HepG2 (cell line): ENCODE measurements around the gene DPP3. TPM values are rescaled to one million over a fixed set of nuclear protein-coding genes. Genes with fewer than 3 reads are reported as not detected.
A peak's percentile ranks its signal among the peaks of the same experiment; 100 is the strongest.

ENCODE experiments used
- ADNP ChIP-seq: sonication (generic); formaldehyde crosslinking; IDR thresholded peaks from 2 replicates; pipeline ENCODE4 v1.4.0; 2020; ENCODE audit warnings: missing genetic modification reagents
- CHD4 ChIP-seq: fragments of 200-600 bp; sonication (generic); IDR thresholded peaks from 2 replicates; pipeline ENCODE4 v1.7.0; 2017; ENCODE audit warnings: mild to moderate bottlenecking, low read length, borderline replicate concordance
- FIP1L1 ChIP-seq: fragments of 200-400 bp; formaldehyde crosslinking; IDR thresholded peaks from 2 replicates; pipeline ENCODE4 v1.6.1; 2018; ENCODE audit warnings: low read depth, mild to moderate bottlenecking, low read length, moderate library complexity, borderline replicate concordance; ENCODE audit not compliant: insufficient read depth
- GPN1 ChIP-seq: sonication (generic); formaldehyde crosslinking; IDR thresholded peaks from 2 replicates; pipeline ENCODE4 v1.5.1; 2020; ENCODE audit warnings: missing genetic modification reagents, borderline replicate concordance
- NRL ChIP-seq: sonication (generic); formaldehyde crosslinking; IDR thresholded peaks from 2 replicates; pipeline ENCODE4 v1.5.0; 2020; ENCODE audit warnings: missing genetic modification reagents, mild to moderate bottlenecking, moderate library complexity, borderline replicate concordance
- PITX1 ChIP-seq: sonication (generic); formaldehyde crosslinking; IDR thresholded peaks from 2 replicates; pipeline ENCODE4 v1.5.1; 2020; ENCODE audit warnings: mild to moderate bottlenecking, missing genetic modification reagents
- RCOR2 ChIP-seq: IDR thresholded peaks from 2 replicates; pipeline ENCODE4 v1.6.1; 2016; ENCODE audit warnings: missing biosample characterization, missing genetic modification reagents
- RXRB ChIP-seq: IDR thresholded peaks from 2 replicates; pipeline ENCODE4 v1.6.1; 2016; ENCODE audit warnings: borderline replicate concordance, missing genetic modification reagents, missing compliant biosample characterization
- SRF ChIP-seq: IDR thresholded peaks from 2 replicates; pipeline ENCODE4 v1.6.1; 2011; ENCODE audit warnings: mild to moderate bottlenecking, low read depth, low read length, moderate library complexity
- ZMYM3 ChIP-seq: sonication (generic); formaldehyde crosslinking; IDR thresholded peaks from 2 replicates; pipeline ENCODE4 v1.5.1; 2020; ENCODE audit warnings: mild to moderate bottlenecking, missing genetic modification reagents
- ZNF136 ChIP-seq: sonication (generic); formaldehyde crosslinking; IDR thresholded peaks from 2 replicates; pipeline ENCODE4 v1.8.1; 2022; ENCODE audit warnings: low read depth, mild to moderate bottlenecking, moderate library complexity, missing genetic modification reagents
- ZNF224 ChIP-seq: sonication (generic); formaldehyde crosslinking; IDR thresholded peaks from 2 replicates; pipeline ENCODE4 v1.5.0; 2020; ENCODE audit warnings: mild to moderate bottlenecking, missing genetic modification reagents
- ZNF251 ChIP-seq: sonication (generic); formaldehyde crosslinking; IDR thresholded peaks from 2 replicates; pipeline ENCODE4 v1.9.0; 2021; ENCODE audit warnings: mild to moderate bottlenecking, missing genetic modification reagents
- ZNF333 ChIP-seq: sonication (generic); formaldehyde crosslinking; IDR thresholded peaks from 2 replicates; pipeline ENCODE4 v1.4.0; 2020; ENCODE audit warnings: mild to moderate bottlenecking, missing genetic modification reagents, borderline replicate concordance
- ZNF569 ChIP-seq: sonication (generic); formaldehyde crosslinking; IDR thresholded peaks from 2 replicates; pipeline ENCODE4 v1.5.0; 2020; ENCODE audit warnings: mild to moderate bottlenecking, missing genetic modification reagents, moderate library complexity, borderline replicate concordance
- ZNF629 ChIP-seq: sonication (generic); formaldehyde crosslinking; conservative IDR thresholded peaks from 2 replicates; pipeline ENCODE4 v1.5.0; 2020; ENCODE audit warnings: missing genetic modification reagents
- ZNF644 ChIP-seq: IDR thresholded peaks from 2 replicates; pipeline ENCODE4 v1.6.1; 2016; ENCODE audit warnings: low read depth
- ZNF768 ChIP-seq: sonication (generic); formaldehyde crosslinking; IDR thresholded peaks from 2 replicates; pipeline ENCODE4 v1.4.0; 2020; ENCODE audit warnings: missing genetic modification reagents
- polyA plus RNA-seq, 8 experiments: library from polyadenylated mRNA; depleted of rRNA in 3 of 8; stranded (reverse) in 7 of 8; unstranded in 1 of 8; fragments of >200 nt; fragmentation: Illumina TruSeq in 4 of 8; extraction: Trizol in 4 of 8; gene quantifications; 2 replicates each; pipeline versions ENCODE4 v1.2.1 to v1.2.3, GENCODE V29; 2011 to 2016; ENCODE audit warnings: low read depth in 4 of 8, missing spikeins in 1 of 8, mixed read lengths in 1 of 8; ENCODE audit not compliant: insufficient read depth in 1 of 8
- total RNA-seq, 5 experiments: library from RNA; depleted of rRNA; stranded (reverse); fragments of >200 nt; fragmentation: Illumina TruSeq; extraction: Trizol; gene quantifications; 2 replicates each; pipeline ENCODE4 v1.2.3, GENCODE V29; 2016; ENCODE audit warnings: low read depth in 1 of 5
- TF ChIP-seq, protein P1 (sequence below): sonication (generic); formaldehyde crosslinking; IDR thresholded peaks from 2 replicates; pipeline ENCODE4 v1.4.0; 2020; ENCODE audit warnings: mild to moderate bottlenecking, missing genetic modification reagents
- TF ChIP-seq, protein P2 (sequence below): sonication (generic); formaldehyde crosslinking; IDR thresholded peaks from 2 replicates; pipeline ENCODE4 v1.8.1; 2023; ENCODE audit warnings: mild to moderate bottlenecking, missing genetic modification reagents
- TF ChIP-seq, protein P3 (sequence below): sonication (generic); formaldehyde crosslinking; IDR thresholded peaks from 2 replicates; pipeline ENCODE4 v1.5.0; 2020; ENCODE audit warnings: mild to moderate bottlenecking, missing genetic modification reagents

The DPP3 gene
- total and polyA plus RNA-seq, 2 of the 13 experiments (the other 11 are each of a cell fraction or from before 2014, with no cell fraction given), result 38.4 to 59.8 TPM

GRCh38 chr11:66546368-66546965, 66.2 kb downstream of the DPP3 start, which contains the start of gene ACTN3 (continued):
- TF ChIP-seq ZNF333 (CRISPR knock-in tag) (0 out of 2 replicates have a peak, but pooled peaks have one; percentile 29), SRF (peak; percentile 89; the same call in 1 of the 2 replicates), CHD4 (peak; percentile 98), ZNF224 (CRISPR knock-in tag) (0 out of 2 replicates have a peak, but pooled peaks have one; percentile 30), ADNP (CRISPR knock-in tag) (peak; percentile 94), PITX1 (CRISPR knock-in tag) (0 out of 2 replicates have a peak, but pooled peaks have one; percentile 3), ZNF251 (no peak), RXRB (CRISPR knock-in tag) (0 out of 2 replicates have a peak, but pooled peaks have one; percentile 7), RCOR2 (peak; percentile 91), ZNF644 (CRISPR knock-in tag) (no peak), ZNF136 (CRISPR knock-in tag) (0 out of 2 replicates have a peak, but pooled peaks have one; percentile 38), ZMYM3 (peak; percentile 99), ZNF768 (CRISPR knock-in tag) (peak; percentile 99), NRL (CRISPR knock-in tag) (peak; percentile 51; the same call in 1 of the 2 replicates), GPN1 (CRISPR knock-in tag) (no peak), ZNF629 (peak; percentile 99), FIP1L1 (no peak), ZNF569 (CRISPR knock-in tag) (no peak)
- TF ChIP-seq, protein P1, sequence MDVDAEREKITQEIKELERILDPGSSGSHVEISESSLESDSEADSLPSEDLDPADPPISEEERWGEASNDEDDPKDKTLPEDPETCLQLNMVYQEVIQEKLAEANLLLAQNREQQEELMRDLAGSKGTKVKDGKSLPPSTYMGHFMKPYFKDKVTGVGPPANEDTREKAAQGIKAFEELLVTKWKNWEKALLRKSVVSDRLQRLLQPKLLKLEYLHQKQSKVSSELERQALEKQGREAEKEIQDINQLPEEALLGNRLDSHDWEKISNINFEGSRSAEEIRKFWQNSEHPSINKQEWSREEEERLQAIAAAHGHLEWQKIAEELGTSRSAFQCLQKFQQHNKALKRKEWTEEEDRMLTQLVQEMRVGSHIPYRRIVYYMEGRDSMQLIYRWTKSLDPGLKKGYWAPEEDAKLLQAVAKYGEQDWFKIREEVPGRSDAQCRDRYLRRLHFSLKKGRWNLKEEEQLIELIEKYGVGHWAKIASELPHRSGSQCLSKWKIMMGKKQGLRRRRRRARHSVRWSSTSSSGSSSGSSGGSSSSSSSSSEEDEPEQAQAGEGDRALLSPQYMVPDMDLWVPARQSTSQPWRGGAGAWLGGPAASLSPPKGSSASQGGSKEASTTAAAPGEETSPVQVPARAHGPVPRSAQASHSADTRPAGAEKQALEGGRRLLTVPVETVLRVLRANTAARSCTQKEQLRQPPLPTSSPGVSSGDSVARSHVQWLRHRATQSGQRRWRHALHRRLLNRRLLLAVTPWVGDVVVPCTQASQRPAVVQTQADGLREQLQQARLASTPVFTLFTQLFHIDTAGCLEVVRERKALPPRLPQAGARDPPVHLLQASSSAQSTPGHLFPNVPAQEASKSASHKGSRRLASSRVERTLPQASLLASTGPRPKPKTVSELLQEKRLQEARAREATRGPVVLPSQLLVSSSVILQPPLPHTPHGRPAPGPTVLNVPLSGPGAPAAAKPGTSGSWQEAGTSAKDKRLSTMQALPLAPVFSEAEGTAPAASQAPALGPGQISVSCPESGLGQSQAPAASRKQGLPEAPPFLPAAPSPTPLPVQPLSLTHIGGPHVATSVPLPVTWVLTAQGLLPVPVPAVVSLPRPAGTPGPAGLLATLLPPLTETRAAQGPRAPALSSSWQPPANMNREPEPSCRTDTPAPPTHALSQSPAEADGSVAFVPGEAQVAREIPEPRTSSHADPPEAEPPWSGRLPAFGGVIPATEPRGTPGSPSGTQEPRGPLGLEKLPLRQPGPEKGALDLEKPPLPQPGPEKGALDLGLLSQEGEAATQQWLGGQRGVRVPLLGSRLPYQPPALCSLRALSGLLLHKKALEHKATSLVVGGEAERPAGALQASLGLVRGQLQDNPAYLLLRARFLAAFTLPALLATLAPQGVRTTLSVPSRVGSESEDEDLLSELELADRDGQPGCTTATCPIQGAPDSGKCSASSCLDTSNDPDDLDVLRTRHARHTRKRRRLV (CRISPR knock-in tag), result no peak
- TF ChIP-seq, protein P2, sequence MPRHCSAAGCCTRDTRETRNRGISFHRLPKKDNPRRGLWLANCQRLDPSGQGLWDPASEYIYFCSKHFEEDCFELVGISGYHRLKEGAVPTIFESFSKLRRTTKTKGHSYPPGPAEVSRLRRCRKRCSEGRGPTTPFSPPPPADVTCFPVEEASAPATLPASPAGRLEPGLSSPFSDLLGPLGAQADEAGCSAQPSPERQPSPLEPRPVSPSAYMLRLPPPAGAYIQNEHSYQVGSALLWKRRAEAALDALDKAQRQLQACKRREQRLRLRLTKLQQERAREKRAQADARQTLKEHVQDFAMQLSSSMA (CRISPR knock-in tag), result no peak
- TF ChIP-seq, protein P3, sequence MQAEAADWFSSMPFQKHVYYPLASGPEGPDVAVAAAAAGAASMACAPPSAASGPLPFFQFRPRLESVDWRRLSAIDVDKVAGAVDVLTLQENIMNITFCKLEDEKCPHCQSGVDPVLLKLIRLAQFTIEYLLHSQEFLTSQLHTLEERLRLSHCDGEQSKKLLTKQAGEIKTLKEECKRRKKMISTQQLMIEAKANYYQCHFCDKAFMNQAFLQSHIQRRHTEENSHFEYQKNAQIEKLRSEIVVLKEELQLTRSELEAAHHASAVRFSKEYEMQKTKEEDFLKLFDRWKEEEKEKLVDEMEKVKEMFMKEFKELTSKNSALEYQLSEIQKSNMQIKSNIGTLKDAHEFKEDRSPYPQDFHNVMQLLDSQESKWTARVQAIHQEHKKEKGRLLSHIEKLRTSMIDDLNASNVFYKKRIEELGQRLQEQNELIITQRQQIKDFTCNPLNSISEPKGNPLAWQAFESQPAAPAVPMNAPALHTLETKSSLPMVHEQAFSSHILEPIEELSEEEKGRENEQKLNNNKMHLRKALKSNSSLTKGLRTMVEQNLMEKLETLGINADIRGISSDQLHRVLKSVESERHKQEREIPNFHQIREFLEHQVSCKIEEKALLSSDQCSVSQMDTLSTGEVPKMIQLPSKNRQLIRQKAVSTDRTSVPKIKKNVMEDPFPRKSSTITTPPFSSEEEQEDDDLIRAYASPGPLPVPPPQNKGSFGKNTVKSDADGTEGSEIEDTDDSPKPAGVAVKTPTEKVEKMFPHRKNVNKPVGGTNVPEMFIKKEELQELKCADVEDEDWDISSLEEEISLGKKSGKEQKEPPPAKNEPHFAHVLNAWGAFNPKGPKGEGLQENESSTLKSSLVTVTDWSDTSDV (CRISPR knock-in tag), result no peak
